ENCODE data around the gene THPO. TPM values are rescaled to one million over a fixed set of nuclear protein-coding genes. Genes with fewer than 3 reads are reported as not detected.
A peak's percentile ranks its signal among the peaks of the same experiment; 100 is the strongest.

Gene THPO
- total RNA-seq = not detected

- H3K4me1 ChIP-seq = peaks cover 0 to 11% of the 10 kb centered on the region in 2 donors
- no peak within 1 kb of the TSS for H3K4me3 ChIP-seq
- DNase-seq (ENCODE audit: low spot score in 2 of 2) = no peak
- intact Hi-C loops (cut with DNase I) = no loop called here
- H3K27me3 ChIP-seq = no peaks in the 10 kb centered on the region
- TF ChIP-seq CTCF (IDR thresholded peaks at IDR 0.05) = no peak
- no peaks in the 10 kb centered on the region for H3K9me3 ChIP-seq
- H3K36me3 ChIP-seq = no peaks in the 10 kb centered on the region
- H3K27ac ChIP-seq = peak within 1 kb of the TSS in 1 of 2 donors; percentile 69
Measured at GRCh38 chr3:184377882-184378445, at the start of gene THPO. THPO (minus strand) TSS chr3:184378207; CDS start chr3:184376259, 1,948 bp downstream.

DNA sequence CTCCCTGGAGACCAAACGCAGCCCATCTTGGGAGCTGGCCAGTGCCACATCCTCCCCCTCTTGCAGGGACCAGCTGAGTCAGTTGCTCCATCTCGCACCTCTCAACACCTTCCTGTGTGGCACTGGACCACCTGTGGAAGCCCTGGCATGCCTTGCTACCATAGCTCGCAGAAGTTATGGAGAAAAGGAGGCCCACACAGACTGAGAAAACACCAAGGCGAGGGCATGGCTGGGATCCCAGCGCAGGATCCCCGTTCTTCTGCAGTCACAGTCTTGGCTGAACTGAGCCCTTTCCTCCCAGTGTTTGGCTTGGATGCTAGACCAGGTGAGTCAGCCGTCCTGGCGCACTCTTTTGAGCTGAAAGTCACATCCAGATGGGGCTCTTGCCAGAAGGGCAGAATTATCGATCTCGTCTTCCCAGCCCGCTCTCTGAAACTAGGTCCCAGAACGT, 48.7 kb upstream of the THPO start:
- Histone ChIP-seq H3K27ac (peak overlapping the region in 1 of 2 donors; percentile 48), H3K4me1 (peaks cover 0 to 22% of the 10 kb centered on the region in 2 donors), H3K4me3 (no peak overlapping the region), H3K9me3 (no peaks in the 10 kb centered on the region), H3K36me3 (no peaks in the 10 kb centered on the region), H3K27me3 (no peaks in the 10 kb centered on the region)
- no peak for TF ChIP-seq CTCF (IDR thresholded peaks at IDR 0.05)
- peak in 1 of 2 donors; percentile 73 for DNase-seq (ENCODE audit: low spot score in 2 of 2)
- intact Hi-C loops (cut with DNase I) = no loop called here

DNA sequence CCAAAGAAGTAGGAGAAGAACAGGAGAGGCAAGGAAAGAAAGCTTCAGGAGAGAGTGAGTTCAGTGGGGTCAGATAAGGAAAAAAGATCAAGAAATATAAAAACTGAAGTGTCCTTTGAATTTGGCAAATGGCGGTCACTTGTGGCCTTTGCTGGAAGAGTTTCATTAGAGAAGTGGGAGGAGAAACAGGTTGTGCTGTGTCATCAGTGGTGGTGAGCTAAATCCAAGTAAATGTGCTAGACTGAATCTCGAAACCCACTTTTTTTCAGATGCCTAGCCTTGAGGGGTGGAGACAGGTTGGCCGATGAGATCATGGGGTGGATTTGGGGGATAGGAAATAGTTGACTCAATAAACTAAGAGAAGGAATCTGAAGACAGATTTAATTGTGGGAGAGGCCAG, 45.6 kb upstream of the THPO start:
- H3K4me1 ChIP-seq = peaks cover 0 to 17% of the 10 kb centered on the region in 2 donors
- no peak for TF ChIP-seq CTCF (IDR thresholded peaks at IDR 0.05)
- intact Hi-C loops (cut with DNase I) = no loop called here
- H3K9me3 ChIP-seq = no peaks in the 10 kb centered on the region
- no peak overlapping the region for H3K27ac ChIP-seq
- H3K36me3 ChIP-seq = no peaks in the 10 kb centered on the region
- H3K4me3 ChIP-seq = no peak overlapping the region
- no peaks in the 10 kb centered on the region for H3K27me3 ChIP-seq
- no peak for DNase-seq (ENCODE audit: low spot score in 2 of 2)

DNA sequence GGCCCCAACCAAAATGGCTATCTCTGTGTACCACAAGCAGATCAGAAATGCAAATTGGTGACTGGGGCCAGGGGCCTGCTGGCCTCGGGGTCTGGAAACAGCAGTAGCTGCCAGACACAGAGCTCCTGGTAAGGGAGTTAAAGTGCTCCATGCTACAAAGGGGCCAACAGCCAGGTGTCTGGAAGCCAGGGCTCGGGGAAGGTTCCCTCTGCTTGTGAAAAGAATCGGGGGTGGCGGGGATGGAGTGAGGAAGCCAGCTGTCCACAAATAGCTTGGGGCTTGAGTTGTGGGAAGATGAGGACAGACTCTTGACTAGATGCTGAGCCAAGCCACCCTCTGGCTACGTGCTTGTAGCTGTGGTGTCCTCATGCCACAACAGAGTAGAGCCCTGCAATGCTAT, 41.2 kb upstream of the THPO start:
- Histone ChIP-seq H3K27me3 (no peaks in the 10 kb centered on the region), H3K27ac (no peak overlapping the region), H3K36me3 (no peaks in the 10 kb centered on the region), H3K4me1 (no peaks in the 10 kb centered on the region), H3K4me3 (no peak overlapping the region), H3K9me3 (no peaks in the 10 kb centered on the region)
- intact Hi-C loops (cut with DNase I) = loop anchor here (5.0 kb wide), 2 partner anchors 47 to 123 kb away; no protein-coding TSS in a partner anchor
- TF ChIP-seq CTCF (IDR thresholded peaks at IDR 0.05) = no peak
- no peak for DNase-seq (ENCODE audit: low spot score in 2 of 2)

DNA sequence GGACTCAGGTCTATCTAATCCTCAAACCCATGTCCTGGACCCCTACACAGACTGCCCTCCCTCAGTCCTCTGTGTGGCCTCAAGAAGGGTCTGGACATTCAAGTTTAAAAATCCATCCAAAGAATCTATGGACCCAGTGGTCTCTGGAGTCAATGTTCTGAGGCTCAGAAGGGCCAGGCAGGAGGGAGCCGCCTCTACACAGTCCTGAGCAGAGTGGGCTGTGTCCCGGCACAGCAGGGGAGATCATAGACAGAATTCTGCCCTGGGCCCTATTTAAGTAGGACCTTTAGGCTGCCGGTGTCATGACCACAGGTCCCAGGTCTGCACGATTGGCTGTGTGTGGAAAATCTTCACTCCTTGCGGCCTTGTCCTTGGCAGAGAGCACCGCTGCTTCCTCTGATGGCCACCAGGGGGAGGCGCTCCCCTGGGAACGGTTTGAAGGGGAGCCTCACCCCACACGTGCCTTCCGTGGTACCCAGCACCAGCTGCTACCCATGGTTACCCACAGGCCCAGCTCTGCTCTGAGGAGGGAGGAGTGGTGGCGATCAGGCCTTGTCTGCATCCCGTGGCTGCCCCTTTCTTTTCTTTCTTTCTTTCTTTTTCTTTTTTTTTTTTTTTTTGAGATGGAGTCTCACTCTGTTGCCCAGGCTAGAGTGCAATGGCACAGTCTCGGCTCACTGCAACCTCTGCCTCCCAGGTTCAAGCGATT, 39.8 kb upstream of the THPO start:
- peak in 1 of 2 donors; percentile 72 for DNase-seq (ENCODE audit: low spot score in 2 of 2)
- peak; percentile 70 to 86 (median 71) for TF ChIP-seq CTCF (IDR thresholded peaks at IDR 0.05)
- no peaks in the 10 kb centered on the region for H3K27me3 ChIP-seq
- H3K27ac ChIP-seq = no peak overlapping the region
- H3K4me1 ChIP-seq = no peaks in the 10 kb centered on the region
- H3K4me3 ChIP-seq = no peak overlapping the region
- intact Hi-C loops (cut with DNase I) = loop anchor here (2.0 to 5.0 kb wide), 3 partner anchors 45 to 125 kb away; no protein-coding TSS in a partner anchor
- H3K9me3 ChIP-seq = no peaks in the 10 kb centered on the region
- H3K36me3 ChIP-seq = no peaks in the 10 kb centered on the region
